ENCODE results near the gene BIRC7. TPM values are rescaled to one million over a fixed set of nuclear protein-coding genes. Genes with fewer than 3 reads are reported as not detected.

BIRC7 gene
- total RNA-seq, 2 experiments from 2014 or later = not detected

DNA sequence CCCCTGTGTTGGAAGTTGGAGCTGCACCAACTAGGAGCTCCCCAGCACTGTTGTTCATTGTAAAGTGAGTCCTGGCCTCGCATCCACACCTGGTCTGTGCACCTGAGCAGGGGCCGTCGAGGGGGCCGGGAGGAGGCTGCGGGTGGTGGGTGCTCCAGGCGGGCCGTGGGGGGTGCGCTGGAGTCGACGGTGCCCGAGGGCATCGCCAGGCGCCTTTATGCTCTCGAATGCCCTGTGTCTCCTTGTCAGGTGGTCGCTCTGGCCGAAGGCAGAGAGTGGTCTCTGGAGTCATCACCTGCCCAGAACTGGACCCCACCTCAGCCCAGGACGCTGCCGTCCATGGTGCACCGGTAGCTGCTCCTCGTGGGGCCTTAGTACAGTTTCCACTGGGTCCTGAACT, 41.3 kb downstream of the BIRC7 start:
- no peak for DNase-seq
- peaks cover 44% of the 10 kb centered on the region for H3K36me3 Mint-ChIP-seq (ENCODE audit: low read depth)

DNA sequence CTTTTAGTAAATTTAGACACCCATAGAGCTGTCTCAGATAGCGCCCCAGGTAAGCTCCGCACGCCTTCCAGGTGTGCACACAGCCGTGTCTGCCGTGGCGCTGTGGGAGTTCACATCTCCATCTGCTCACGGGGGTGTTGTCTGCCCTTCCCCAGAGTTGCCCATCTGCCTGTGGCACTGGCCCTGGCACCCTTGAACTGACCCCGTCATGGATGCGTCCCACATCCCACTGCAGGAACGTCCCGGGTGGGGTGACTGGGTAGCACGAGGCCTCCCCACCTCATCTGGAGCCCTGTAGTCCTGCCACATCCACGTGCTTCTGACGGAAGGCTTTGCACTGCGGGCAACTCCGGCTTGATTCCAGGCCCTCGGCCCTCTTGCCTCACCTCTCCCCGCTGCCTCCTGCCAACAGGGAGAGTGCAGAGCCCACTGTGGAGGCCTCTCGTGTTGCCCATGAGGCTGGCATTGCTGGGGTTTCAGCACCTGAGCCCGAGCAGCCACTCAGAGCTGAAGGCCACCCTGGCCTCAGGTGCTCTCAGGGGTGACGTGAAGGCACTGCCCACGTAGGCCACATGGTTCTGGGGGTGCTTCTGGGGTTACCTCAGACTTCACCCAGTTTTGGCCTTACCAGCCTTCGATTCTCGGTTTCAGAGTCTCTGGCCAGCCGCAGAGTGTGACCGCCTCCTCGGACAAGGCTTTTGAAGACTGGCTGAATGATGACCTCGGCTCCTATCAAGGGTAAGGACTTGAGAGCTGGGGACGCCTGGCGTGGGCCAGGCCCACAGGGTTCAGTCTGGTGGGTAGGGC, 42.0 kb downstream of the BIRC7 start:
- peaks cover 62% of the 10 kb centered on the region for H3K36me3 ChIP-seq (ENCODE audit: insufficient read depth, low read length)

More for the DNA sequence above, 41.3 kb downstream of the BIRC7 start:
- H3K4me1 ChIP-seq (ENCODE audit: insufficient read depth, low read length) = peaks cover 21% of the 10 kb centered on the region
- Mint-ChIP-seq H3K27ac (no peak overlapping the region), H3K4me1 (ENCODE audit: low read depth) (peaks cover 20% of the 10 kb centered on the region), H3K4me3 (no peak overlapping the region), H3K9me3 (no peaks in the 10 kb centered on the region), H3K27me3 (no peaks in the 10 kb centered on the region)
- ChIA-PET POLR2A (no interaction called here), CTCF (no interaction called here)
- H3K4me3 ChIP-seq (ENCODE audit: low read length) = no peak overlapping the region
- H3K27me3 ChIP-seq (ENCODE audit: control insufficient read depth in 1 of 2, insufficient read depth in 2 of 2, low read length in 2 of 2) = no peaks in the 10 kb centered on the region
- no peak overlapping the region for H3K27ac ChIP-seq (ENCODE audit: low read depth in 1 of 2, low read length in 2 of 2)
- intact Hi-C loops (cut with DNase I, micrococcal nuclease) = no loop called here
- H3K9me3 ChIP-seq (ENCODE audit: control insufficient read depth in 1 of 2, insufficient read depth in 1 of 2, low read length in 2 of 2) = no peaks in the 10 kb centered on the region
- no peak for ATAC-seq (ENCODE audit: poor library complexity)
- TF ChIP-seq, protein P1, sequence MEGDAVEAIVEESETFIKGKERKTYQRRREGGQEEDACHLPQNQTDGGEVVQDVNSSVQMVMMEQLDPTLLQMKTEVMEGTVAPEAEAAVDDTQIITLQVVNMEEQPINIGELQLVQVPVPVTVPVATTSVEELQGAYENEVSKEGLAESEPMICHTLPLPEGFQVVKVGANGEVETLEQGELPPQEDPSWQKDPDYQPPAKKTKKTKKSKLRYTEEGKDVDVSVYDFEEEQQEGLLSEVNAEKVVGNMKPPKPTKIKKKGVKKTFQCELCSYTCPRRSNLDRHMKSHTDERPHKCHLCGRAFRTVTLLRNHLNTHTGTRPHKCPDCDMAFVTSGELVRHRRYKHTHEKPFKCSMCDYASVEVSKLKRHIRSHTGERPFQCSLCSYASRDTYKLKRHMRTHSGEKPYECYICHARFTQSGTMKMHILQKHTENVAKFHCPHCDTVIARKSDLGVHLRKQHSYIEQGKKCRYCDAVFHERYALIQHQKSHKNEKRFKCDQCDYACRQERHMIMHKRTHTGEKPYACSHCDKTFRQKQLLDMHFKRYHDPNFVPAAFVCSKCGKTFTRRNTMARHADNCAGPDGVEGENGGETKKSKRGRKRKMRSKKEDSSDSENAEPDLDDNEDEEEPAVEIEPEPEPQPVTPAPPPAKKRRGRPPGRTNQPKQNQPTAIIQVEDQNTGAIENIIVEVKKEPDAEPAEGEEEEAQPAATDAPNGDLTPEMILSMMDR (IDR thresholded peaks at IDR 0.05) = no peak
- peaks cover 60% of the 10 kb centered on the region for H3K36me3 ChIP-seq (ENCODE audit: insufficient read depth, low read length)

DNA sequence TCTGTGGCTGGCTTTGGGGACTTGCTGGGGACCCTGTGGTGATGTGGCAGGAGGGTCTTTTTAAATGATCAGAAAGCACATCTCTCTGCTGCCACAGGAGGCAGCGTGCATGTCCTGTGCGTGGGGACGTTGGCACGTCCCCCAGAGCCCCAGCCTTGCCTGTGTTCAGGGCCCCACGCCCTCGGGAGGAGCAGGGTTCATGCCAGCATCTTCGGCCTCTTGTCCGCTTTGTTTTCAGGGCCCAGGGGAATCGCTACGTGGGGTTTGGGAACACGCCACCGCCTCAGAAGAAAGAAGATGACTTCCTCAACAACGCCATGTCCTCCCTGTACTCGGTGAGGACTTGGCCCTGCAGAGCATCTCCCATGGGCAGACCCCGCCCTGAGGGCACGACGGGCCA, 43.0 kb downstream of the BIRC7 start:
- ChIA-PET POLR2A (no interaction called here), CTCF (no interaction called here)
- peaks cover 63% of the 10 kb centered on the region for H3K36me3 ChIP-seq (ENCODE audit: insufficient read depth, low read length)
- no peak for ATAC-seq (ENCODE audit: poor library complexity)
- H3K9me3 ChIP-seq (ENCODE audit: control insufficient read depth in 1 of 2, insufficient read depth in 1 of 2, low read length in 2 of 2) = no peaks in the 10 kb centered on the region
- no peak for DNase-seq
- TF ChIP-seq, protein P1 (IDR thresholded peaks at IDR 0.05) = no peak
- Mint-ChIP-seq H3K4me1 (ENCODE audit: low read depth) (peaks cover 14% of the 10 kb centered on the region), H3K27ac (no peak overlapping the region), H3K27me3 (no peaks in the 10 kb centered on the region), H3K4me3 (no peak overlapping the region), H3K36me3 (ENCODE audit: low read depth) (peaks cover 49% of the 10 kb centered on the region), H3K9me3 (no peaks in the 10 kb centered on the region)
- intact Hi-C loops (cut with DNase I, micrococcal nuclease) = no loop called here
- peaks cover 18% of the 10 kb centered on the region for H3K4me1 ChIP-seq (ENCODE audit: insufficient read depth, low read length)
- H3K27ac ChIP-seq (ENCODE audit: low read depth in 1 of 2, low read length in 2 of 2) = no peak overlapping the region
- H3K4me3 ChIP-seq (ENCODE audit: low read length) = no peak overlapping the region
- H3K27me3 ChIP-seq (ENCODE audit: control insufficient read depth in 1 of 2, insufficient read depth in 2 of 2, low read length in 2 of 2) = no peaks in the 10 kb centered on the region

More for the DNA sequence above, 42.0 kb downstream of the BIRC7 start:
- CTCF ChIA-PET = no interaction called here
- Mint-ChIP-seq H3K36me3 (ENCODE audit: low read depth) (peaks cover 49% of the 10 kb centered on the region), H3K9me3 (no peaks in the 10 kb centered on the region), H3K27me3 (no peaks in the 10 kb centered on the region), H3K27ac (no peak overlapping the region), H3K4me3 (no peak overlapping the region), H3K4me1 (ENCODE audit: low read depth) (peaks cover 19% of the 10 kb centered on the region)
- no peak overlapping the region for H3K27ac ChIP-seq (ENCODE audit: low read depth in 1 of 2, low read length in 2 of 2)
- no peak overlapping the region for H3K4me3 ChIP-seq (ENCODE audit: low read length)
- no peaks in the 10 kb centered on the region for H3K27me3 ChIP-seq (ENCODE audit: control insufficient read depth in 1 of 2, insufficient read depth in 2 of 2, low read length in 2 of 2)
- peaks cover 19% of the 10 kb centered on the region for H3K4me1 ChIP-seq (ENCODE audit: insufficient read depth, low read length)
- TF ChIP-seq, protein P1 (IDR thresholded peaks at IDR 0.05) = no peak
- DNase-seq = no peak
- intact Hi-C loops (cut with DNase I, micrococcal nuclease) = no loop called here
- POLR2A ChIA-PET = no interaction called here
- ATAC-seq (ENCODE audit: poor library complexity) = no peak
- H3K9me3 ChIP-seq (ENCODE audit: control insufficient read depth in 1 of 2, insufficient read depth in 1 of 2, low read length in 2 of 2) = no peaks in the 10 kb centered on the region

Measured in CD4-positive, alpha-beta T cell (primary cell).